ENCODE data around the gene GP1BA. TPM values are rescaled to one million over a fixed set of nuclear protein-coding genes. Genes with fewer than 3 reads are reported as not detected.

The GP1BA gene
- total and polyA plus RNA-seq, 10 of the 15 experiments (the other 5 are each of a cell fraction or from before 2014, with no cell fraction given): 0.04 to 0.67 (median 0.28) TPM; not detected in 1

DNA sequence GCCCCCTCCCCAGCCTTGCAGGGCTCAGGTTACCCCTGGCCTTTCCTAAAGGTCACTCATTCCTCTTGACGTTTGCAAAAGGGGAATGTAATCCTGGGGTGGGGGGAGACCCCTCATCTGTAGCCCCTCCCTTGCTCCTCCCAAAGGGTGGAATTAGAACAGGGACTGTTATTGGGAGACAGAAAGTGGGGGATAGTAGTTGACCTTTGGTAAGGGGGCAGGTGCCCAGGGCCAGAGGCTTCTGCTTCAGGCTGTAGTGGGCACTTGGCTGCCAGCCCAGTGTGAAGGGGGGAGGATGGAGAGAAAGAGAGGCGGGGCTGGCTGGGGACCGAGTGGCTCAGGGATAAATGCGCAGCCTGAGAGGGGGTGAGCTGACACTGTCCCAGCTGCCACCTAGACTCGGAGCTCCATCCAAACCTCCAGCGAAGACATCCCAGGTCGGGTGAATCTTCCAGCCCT is 18.7 kb downstream of the GP1BA start, which contains the start of gene ENO3:
Gene ENO3, plus strand, starts transcription at position 374 of the 459 bp plus-strand sequence. CDS start 711 bp downstream, outside the sequence.
- peak within 1 kb of the TSS; percentile 97 for H3K9ac ChIP-seq (ENCODE audit: control insufficient read depth, insufficient read depth, low read length)
- intact Hi-C loops (cut with micrococcal nuclease; ENCODE audit: unreplicated experiment) (no loop called here), in situ Hi-C loops (cut with MboI) (no loop called here)
- peak within 1 kb of the TSS; percentile 85 for H3K27ac ChIP-seq (ENCODE audit: control insufficient read depth, insufficient read depth)
- ChIA-PET SMC1A (ENCODE audit: uncharacterized antibody, unreplicated experiment) (interaction anchor here (1.0 to 3.4 kb wide), 3 partner anchors 11 to 16 kb away, joined by 3 to 24 read pairs (median 12); partner anchors contain the start of genes RNF167, SLC25A11 and SPAG7), RAD21 (ENCODE audit: unreplicated experiment) (interaction anchor here (2.0 to 9.8 kb wide), 2 partner anchors 10 to 15 kb away, joined by 7 to 73 read pairs; partner anchors contain the start of genes RNF167, SLC25A11 and SPAG7), CTCF (interaction anchor here (1.6 to 3.4 kb wide), 5 partner anchors 12 to 111 kb away, joined by 4 to 23 read pairs (median 8); partner anchors contain the start of genes RNF167, SLC25A11 and SPAG7), POLR2A (interaction anchor here (0.7 to 17.5 kb wide), 6 partner anchors 9 to 333 kb away, joined by 3 to 272 read pairs (median 4); partner anchors contain the start of genes RNF167, SLC25A11 and SPAG7)
- ATAC-seq (no peak), DNase-seq (ENCODE audit: low read depth, low spot score) (no peak), FAIRE-seq (no peak)
- peak within 1 kb of the TSS; percentile 72 for H3K4me3 ChIP-seq
- no peaks in the 10 kb centered on the region for H3K27me3 ChIP-seq (replicated peaks in 1 of 2; ENCODE audit: control insufficient read depth in 2 of 2, insufficient read depth in 2 of 2, low read length in 1 of 2)
- H3K4me2 ChIP-seq (ENCODE audit: control insufficient read depth, insufficient read depth): peak within 1 kb of the TSS; percentile 93
- peaks cover 5% of the 10 kb centered on the region; the same call in 1 of the 2 replicates for H4K20me1 ChIP-seq (ENCODE audit: control insufficient read depth, insufficient read depth)
- no TSS peak for BruUV-seq (replicated peaks)
- TF ChIP-seq BHLHE40 (IDR thresholded peaks at IDR 0.05; ENCODE audit: borderline replicate concordance in 1 of 2, low read depth in 2 of 2, low read length in 1 of 2): no peak
- no peak for TF ChIP-seq ZBED1 (IDR thresholded peaks at IDR 0.05; ENCODE audit: borderline replicate concordance)
- TF ChIP-seq, protein P1, sequence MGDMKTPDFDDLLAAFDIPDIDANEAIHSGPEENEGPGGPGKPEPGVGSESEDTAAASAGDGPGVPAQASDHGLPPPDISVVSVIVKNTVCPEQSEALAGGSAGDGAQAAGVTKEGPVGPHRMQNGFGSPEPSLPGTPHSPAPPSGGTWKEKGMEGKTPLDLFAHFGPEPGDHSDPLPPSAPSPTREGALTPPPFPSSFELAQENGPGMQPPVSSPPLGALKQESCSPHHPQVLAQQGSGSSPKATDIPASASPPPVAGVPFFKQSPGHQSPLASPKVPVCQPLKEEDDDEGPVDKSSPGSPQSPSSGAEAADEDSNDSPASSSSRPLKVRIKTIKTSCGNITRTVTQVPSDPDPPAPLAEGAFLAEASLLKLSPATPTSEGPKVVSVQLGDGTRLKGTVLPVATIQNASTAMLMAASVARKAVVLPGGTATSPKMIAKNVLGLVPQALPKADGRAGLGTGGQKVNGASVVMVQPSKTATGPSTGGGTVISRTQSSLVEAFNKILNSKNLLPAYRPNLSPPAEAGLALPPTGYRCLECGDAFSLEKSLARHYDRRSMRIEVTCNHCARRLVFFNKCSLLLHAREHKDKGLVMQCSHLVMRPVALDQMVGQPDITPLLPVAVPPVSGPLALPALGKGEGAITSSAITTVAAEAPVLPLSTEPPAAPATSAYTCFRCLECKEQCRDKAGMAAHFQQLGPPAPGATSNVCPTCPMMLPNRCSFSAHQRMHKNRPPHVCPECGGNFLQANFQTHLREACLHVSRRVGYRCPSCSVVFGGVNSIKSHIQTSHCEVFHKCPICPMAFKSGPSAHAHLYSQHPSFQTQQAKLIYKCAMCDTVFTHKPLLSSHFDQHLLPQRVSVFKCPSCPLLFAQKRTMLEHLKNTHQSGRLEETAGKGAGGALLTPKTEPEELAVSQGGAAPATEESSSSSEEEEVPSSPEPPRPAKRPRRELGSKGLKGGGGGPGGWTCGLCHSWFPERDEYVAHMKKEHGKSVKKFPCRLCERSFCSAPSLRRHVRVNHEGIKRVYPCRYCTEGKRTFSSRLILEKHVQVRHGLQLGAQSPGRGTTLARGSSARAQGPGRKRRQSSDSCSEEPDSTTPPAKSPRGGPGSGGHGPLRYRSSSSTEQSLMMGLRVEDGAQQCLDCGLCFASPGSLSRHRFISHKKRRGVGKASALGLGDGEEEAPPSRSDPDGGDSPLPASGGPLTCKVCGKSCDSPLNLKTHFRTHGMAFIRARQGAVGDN (IDR thresholded peaks at IDR 0.05): no peak
- no peak for TF ChIP-seq CHD4 (IDR thresholded peaks at IDR 0.05)
- no peak for TF ChIP-seq MTA2 (IDR thresholded peaks at IDR 0.05; ENCODE audit: low read depth)
- TF ChIP-seq ZNF274 (IDR thresholded peaks at IDR 0.05; ENCODE audit: insufficient read depth, insufficient read length): no peak
- TF ChIP-seq, protein P2, sequence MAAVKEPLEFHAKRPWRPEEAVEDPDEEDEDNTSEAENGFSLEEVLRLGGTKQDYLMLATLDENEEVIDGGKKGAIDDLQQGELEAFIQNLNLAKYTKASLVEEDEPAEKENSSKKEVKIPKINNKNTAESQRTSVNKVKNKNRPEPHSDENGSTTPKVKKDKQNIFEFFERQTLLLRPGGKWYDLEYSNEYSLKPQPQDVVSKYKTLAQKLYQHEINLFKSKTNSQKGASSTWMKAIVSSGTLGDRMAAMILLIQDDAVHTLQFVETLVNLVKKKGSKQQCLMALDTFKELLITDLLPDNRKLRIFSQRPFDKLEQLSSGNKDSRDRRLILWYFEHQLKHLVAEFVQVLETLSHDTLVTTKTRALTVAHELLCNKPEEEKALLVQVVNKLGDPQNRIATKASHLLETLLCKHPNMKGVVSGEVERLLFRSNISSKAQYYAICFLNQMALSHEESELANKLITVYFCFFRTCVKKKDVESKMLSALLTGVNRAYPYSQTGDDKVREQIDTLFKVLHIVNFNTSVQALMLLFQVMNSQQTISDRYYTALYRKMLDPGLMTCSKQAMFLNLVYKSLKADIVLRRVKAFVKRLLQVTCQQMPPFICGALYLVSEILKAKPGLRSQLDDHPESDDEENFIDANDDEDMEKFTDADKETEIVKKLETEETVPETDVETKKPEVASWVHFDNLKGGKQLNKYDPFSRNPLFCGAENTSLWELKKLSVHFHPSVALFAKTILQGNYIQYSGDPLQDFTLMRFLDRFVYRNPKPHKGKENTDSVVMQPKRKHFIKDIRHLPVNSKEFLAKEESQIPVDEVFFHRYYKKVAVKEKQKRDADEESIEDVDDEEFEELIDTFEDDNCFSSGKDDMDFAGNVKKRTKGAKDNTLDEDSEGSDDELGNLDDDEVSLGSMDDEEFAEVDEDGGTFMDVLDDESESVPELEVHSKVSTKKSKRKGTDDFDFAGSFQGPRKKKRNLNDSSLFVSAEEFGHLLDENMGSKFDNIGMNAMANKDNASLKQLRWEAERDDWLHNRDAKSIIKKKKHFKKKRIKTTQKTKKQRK (IDR thresholded peaks at IDR 0.05; ENCODE audit: low read depth, low read length): no peak
- no peak for TF ChIP-seq FOXK2 (IDR thresholded peaks at IDR 0.05)
- peak; percentile 41; the same call in 1 of the 2 replicates for TF ChIP-seq NR2F1 (conservative IDR thresholded peaks at IDR 0.05)
- H3K4me1 ChIP-seq (ENCODE audit: control insufficient read depth, insufficient read depth, low read length): peaks cover 17% of the 10 kb centered on the region
- peaks cover 40% of the 10 kb centered on the region for H3K79me2 ChIP-seq (ENCODE audit: control insufficient read depth, insufficient read depth, low read length)
- H2AFZ ChIP-seq (ENCODE audit: control insufficient read depth, low read depth, low read length): peak within 1 kb of the TSS; percentile 72
- 24% methylated on average over 7 of the region's 7 CpGs for WGBS (ENCODE audit: insufficient coverage, insufficient replicate concordance, low lambda C conversion rate, missing lambda C conversion rate)
- no peaks in the 10 kb centered on the region for H3K9me3 ChIP-seq (replicated peaks; ENCODE audit: control insufficient read depth, insufficient read depth, low read length)
- H3K36me3 ChIP-seq (ENCODE audit: control insufficient read depth in 2 of 2, insufficient read depth in 2 of 2, low read length in 1 of 2): peaks cover 8 to 9% of the 10 kb centered on the region in 2 experiments
